MCF 10A (cell line): ENCODE measurements around the gene CELF4. TPM values are rescaled to one million over a fixed set of nuclear protein-coding genes. Genes with fewer than 3 reads are reported as not detected.
A peak's percentile ranks its signal among the peaks of the same experiment; 100 is the strongest.

ENCODE experiments used
- BruUV-seq: library from RNA; stranded (reverse); fragments of 400-500 nt; replicated peaks from 2 replicates; lab custom pipeline; 2021; lab: Mats Ljungman, UMichigan
- CTCF ChIA-PET: fragments of 300-600 bp; sonication (Branson Sonifier 250); formaldehyde crosslinking; extraction: SDS; loops from one replicate; lab custom pipeline; 2021; ENCODE audit warnings: antibody characterized with exemption, inconsistent platforms; lab: Yijun Ruan, JAX
- POLR2A ChIA-PET: fragments of 300-600, 350-650 bp; sonication (Branson Sonifier 250); formaldehyde crosslinking; extraction: SDS; loops from one replicate; lab custom pipeline; 2020; ENCODE audit warnings: antibody characterized with exemption, inconsistent platforms; lab: Yijun Ruan, JAX
- DNase-seq: peaks from one replicate; pipeline ENCODE4 v3.0.0-alpha.2; 2018; ENCODE audit not compliant: unreplicated experiment
- H3K27ac Mint-ChIP-seq: one replicate; pipeline ENCODE4 v1.8.0; 2022; ENCODE audit warnings: mild to moderate bottlenecking, low read depth, mixed read lengths; ENCODE audit not compliant: unreplicated experiment
- H3K27me3 Mint-ChIP-seq: one replicate; pipeline ENCODE4 v1.8.0; 2022; ENCODE audit warnings: mixed read lengths; ENCODE audit not compliant: insufficient read depth, unreplicated experiment
- H3K36me3 Mint-ChIP-seq: one replicate; pipeline ENCODE4 v1.8.0; 2022; ENCODE audit warnings: mild to moderate bottlenecking, moderate library complexity, mixed read lengths; ENCODE audit not compliant: insufficient read depth, unreplicated experiment
- H3K4me1 Mint-ChIP-seq: one replicate; pipeline ENCODE4 v1.8.0; 2022; ENCODE audit warnings: mixed read lengths; ENCODE audit not compliant: insufficient read depth, unreplicated experiment
- H3K4me3 Mint-ChIP-seq: one replicate; pipeline ENCODE4 v1.8.0; 2022; ENCODE audit warnings: mild to moderate bottlenecking, moderate library complexity, mixed read lengths; ENCODE audit not compliant: unreplicated experiment
- H3K9me3 Mint-ChIP-seq: one replicate; pipeline ENCODE4 v1.8.0; 2022; ENCODE audit warnings: mixed read lengths; ENCODE audit not compliant: unreplicated experiment
- CTCF ChIP-seq: fragments of 200-600 bp; IDR thresholded peaks from one replicate; pipeline ENCODE4 v1.8.0; 2022; ENCODE audit warnings: antibody characterized with exemption, mild to moderate bottlenecking; ENCODE audit not compliant: unreplicated experiment
- intact Hi-C: fragments of 100-400 bp; cut with micrococcal nuclease; formaldehyde crosslinking; loops from 2 replicates; pipeline ENCODE4 v1.14.1; 2022
- total RNA-seq: library from RNA; stranded (reverse); gene quantifications from 2 replicates; pipeline ENCODE4 v1.2.3, GENCODE V29; 2022

Gene CELF4
- total RNA-seq, 1 experiment from 2014 or later, result not detected

GRCh38 chr18:37412333-37412732 is 153.3 kb downstream of the CELF4 start:
- peaks cover 8% of the 10 kb centered on the region for H3K9me3 Mint-ChIP-seq
- no TSS peak for BruUV-seq
- no peaks in the 10 kb centered on the region for H3K27me3 Mint-ChIP-seq
- ChIA-PET CTCF (no interaction called here), POLR2A (interaction anchor here (0.6 kb wide), 2 partner anchors 169 to 321 kb away, joined by 3 to 4 read pairs; no protein-coding TSS in a partner anchor)
- H3K36me3 Mint-ChIP-seq, result no peaks in the 10 kb centered on the region
- no peak overlapping the region for H3K27ac Mint-ChIP-seq
- no peak overlapping the region for H3K4me3 Mint-ChIP-seq
- no peak for TF ChIP-seq CTCF
- DNase-seq, result no peak
- intact Hi-C loops, result no loop called here
- H3K4me1 Mint-ChIP-seq, result peaks cover 7% of the 10 kb centered on the region

GRCh38 chr18:37409878-37410277 is 155.7 kb downstream of the CELF4 start:
- no peak for TF ChIP-seq CTCF
- H3K36me3 Mint-ChIP-seq, result no peaks in the 10 kb centered on the region
- ChIA-PET CTCF (no interaction called here), POLR2A (no interaction called here)
- intact Hi-C loops, result no loop called here
- DNase-seq, result peak; percentile 63
- H3K27ac Mint-ChIP-seq, result no peak overlapping the region
- no TSS peak for BruUV-seq
- no peaks in the 10 kb centered on the region for H3K9me3 Mint-ChIP-seq
- H3K27me3 Mint-ChIP-seq, result no peaks in the 10 kb centered on the region
- peaks cover 7% of the 10 kb centered on the region for H3K4me1 Mint-ChIP-seq
- H3K4me3 Mint-ChIP-seq, result no peak overlapping the region

GRCh38 chr18:37408676-37409265 is 156.8 kb downstream of the CELF4 start:
- no peaks in the 10 kb centered on the region for H3K9me3 Mint-ChIP-seq
- no peaks in the 10 kb centered on the region for H3K36me3 Mint-ChIP-seq
- BruUV-seq, result no TSS peak
- peaks cover 7% of the 10 kb centered on the region for H3K4me1 Mint-ChIP-seq
- ChIA-PET POLR2A (no interaction called here), CTCF (interaction anchor here (0.6 to 1.6 kb wide), 2 partner anchors 23 to 129 kb away, joined by 3 read pairs; no protein-coding TSS in a partner anchor)
- intact Hi-C loops, result no loop called here
- no peak for DNase-seq
- no peak overlapping the region for H3K27ac Mint-ChIP-seq
- no peak overlapping the region for H3K4me3 Mint-ChIP-seq
- no peak for TF ChIP-seq CTCF
- H3K27me3 Mint-ChIP-seq, result no peaks in the 10 kb centered on the region

GRCh38 chr18:37407571-37407970 is 158.0 kb downstream of the CELF4 start:
- peaks cover 17% of the 10 kb centered on the region for H3K4me1 Mint-ChIP-seq
- H3K36me3 Mint-ChIP-seq, result no peaks in the 10 kb centered on the region
- H3K27me3 Mint-ChIP-seq, result no peaks in the 10 kb centered on the region
- BruUV-seq, result no TSS peak
- no peak for TF ChIP-seq CTCF
- H3K9me3 Mint-ChIP-seq, result no peaks in the 10 kb centered on the region
- ChIA-PET POLR2A (no interaction called here), CTCF (interaction anchor here (1.6 kb wide), 1 partner anchor 22 kb away, joined by 3 read pairs; no protein-coding TSS in a partner anchor)
- intact Hi-C loops, result no loop called here
- no peak overlapping the region for H3K27ac Mint-ChIP-seq
- no peak overlapping the region for H3K4me3 Mint-ChIP-seq
- DNase-seq, result no peak
